VCaP (cell line): ENCODE data around the gene RAD51D.
"Not testable (repeated sequence)": the region's sequence is repeated elsewhere in the genome, so short reads cannot be mapped to it uniquely, and the experiment has no call there.

Experiments
- H3K27ac ChIP-seq: fragments of 450-650 bp; 2 replicates; pipeline ENCODE4 v1.5.1; 2017
- TF ChIP-seq, protein P1 (sequence below): fragments of 450-650 bp; conservative IDR thresholded peaks from 2 replicates; pipeline ENCODE4 v1.5.1; 2017; ENCODE audit warnings: mild to moderate bottlenecking, moderate library complexity

Gene RAD51D

DNA sequence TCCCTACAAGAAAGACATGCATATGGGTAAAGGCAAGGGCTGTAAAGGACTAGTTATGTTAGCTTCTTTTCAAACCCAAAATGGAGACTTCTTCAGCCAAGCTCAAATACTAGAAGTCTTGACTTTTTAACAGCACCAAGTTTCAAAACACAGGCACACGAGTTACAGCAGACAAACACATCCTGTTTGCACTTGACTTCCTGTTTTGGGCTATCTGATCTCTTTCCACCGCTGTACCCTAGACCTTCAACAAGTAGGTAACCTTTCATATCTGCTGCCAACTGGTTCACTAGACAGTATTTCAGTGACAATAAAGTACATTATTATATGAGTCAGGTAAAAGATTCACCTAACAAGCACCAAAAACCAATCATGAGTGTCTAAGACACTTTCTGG is 68.5 kb downstream of the RAD51D start:
- TF ChIP-seq, protein P1, sequence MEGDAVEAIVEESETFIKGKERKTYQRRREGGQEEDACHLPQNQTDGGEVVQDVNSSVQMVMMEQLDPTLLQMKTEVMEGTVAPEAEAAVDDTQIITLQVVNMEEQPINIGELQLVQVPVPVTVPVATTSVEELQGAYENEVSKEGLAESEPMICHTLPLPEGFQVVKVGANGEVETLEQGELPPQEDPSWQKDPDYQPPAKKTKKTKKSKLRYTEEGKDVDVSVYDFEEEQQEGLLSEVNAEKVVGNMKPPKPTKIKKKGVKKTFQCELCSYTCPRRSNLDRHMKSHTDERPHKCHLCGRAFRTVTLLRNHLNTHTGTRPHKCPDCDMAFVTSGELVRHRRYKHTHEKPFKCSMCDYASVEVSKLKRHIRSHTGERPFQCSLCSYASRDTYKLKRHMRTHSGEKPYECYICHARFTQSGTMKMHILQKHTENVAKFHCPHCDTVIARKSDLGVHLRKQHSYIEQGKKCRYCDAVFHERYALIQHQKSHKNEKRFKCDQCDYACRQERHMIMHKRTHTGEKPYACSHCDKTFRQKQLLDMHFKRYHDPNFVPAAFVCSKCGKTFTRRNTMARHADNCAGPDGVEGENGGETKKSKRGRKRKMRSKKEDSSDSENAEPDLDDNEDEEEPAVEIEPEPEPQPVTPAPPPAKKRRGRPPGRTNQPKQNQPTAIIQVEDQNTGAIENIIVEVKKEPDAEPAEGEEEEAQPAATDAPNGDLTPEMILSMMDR, result no peak
- peak overlapping the region; percentile 91 for H3K27ac ChIP-seq

DNA sequence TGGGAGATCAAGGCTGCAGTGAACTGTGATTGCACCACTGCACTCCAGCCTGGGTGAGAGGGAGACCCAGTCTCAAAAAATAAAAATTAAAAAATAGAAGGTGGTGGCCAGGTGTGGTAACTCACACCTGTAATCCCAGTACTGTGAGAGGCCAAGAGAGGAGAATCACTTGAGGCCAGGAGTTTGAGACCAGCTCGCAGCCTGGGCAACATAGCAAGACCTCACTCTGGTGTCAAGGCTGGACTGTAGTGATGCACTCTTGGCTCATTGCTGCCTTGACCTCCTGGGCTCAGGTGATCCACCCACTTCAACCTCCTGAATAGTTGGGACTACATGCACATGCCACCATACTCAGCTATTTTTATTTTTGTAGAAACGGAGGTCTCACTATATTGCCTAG is 69.5 kb downstream of the RAD51D start:
- TF ChIP-seq, protein P1, result no peak
- peak overlapping the region; percentile 91 for H3K27ac ChIP-seq

DNA sequence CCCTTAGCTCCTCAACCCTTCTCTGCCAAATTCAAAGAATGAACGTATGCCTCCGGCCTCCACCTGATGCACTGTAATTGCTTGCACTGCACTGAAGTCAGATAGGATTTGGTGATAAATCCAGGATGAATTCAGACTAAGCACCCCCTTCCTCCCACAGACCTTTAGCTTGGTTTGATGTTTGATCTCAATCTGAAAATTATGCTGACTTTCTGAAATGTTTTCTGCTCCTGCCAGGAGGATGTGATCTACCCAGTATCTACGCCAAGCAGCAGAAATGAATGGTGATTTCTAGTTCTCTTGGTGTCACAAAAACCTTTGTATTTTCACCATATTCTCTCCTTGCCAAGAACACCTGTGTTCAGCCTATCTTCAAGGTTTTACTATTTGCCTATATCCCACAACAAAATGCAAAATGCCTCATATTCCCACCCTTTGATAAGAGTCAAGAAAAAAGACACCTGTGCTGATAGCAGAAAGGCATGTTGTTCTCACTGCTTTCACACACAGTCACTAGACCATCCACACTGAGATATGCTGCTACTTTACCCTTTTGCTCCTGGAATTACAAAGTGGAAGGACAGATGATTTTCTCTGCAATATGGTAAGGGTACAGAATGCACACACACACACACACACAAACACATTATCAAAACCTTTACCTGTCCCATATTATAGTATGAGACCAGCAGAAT is 70.8 kb downstream of the RAD51D start:
- H3K27ac ChIP-seq, result no peak overlapping the region

DNA sequence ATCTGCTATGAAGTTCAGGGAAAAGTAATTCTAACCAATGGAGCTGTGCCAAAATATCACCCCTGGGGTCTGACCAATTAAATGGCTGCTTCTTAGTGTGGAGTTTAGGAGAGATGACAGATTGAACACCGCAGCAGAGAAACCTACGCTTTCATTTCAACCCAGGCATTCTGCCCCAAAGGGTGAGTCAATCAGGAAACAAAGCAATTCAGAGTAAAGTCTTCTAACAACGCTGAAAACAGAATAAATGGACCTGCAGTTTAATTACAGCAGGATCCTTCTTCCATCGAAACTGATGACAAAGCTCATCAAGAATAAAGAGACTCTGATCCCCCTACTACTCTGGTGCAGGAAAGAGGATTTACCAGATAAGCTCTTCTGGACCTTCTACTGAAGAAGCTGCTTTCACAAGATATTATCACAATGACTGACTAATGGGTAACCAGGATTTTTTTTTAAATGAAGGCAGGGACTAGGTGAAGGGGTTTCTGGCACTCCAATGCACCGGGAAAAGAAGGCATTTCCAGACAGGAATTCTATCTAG is 72.8 kb downstream of the RAD51D start:
- H3K27ac ChIP-seq, result no peak overlapping the region
- TF ChIP-seq, protein P1, result no peak

More for the DNA sequence above, 70.8 kb downstream of the RAD51D start:
- TF ChIP-seq, protein P1, result no peak

DNA sequence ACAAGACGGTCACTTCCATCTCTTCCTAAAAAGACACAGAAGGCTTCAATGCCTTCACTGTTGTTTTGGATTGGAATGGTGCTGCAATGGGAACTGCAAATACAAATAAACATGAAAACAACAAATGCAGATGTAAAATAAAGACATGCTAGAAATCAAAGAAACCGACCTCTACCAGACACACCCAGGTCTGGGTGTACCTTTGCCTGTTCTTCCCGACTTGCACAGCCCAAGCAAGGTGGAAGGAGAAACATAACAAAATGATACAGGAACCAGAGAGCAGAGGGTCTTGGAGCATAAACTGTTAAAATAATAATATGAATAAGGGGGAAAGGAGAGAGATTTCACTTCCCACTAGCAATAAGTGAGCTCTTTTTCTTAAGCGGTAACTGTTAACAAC is 73.4 kb downstream of the RAD51D start:
- TF ChIP-seq, protein P1, result no peak
- H3K27ac ChIP-seq, result no peak overlapping the region

DNA sequence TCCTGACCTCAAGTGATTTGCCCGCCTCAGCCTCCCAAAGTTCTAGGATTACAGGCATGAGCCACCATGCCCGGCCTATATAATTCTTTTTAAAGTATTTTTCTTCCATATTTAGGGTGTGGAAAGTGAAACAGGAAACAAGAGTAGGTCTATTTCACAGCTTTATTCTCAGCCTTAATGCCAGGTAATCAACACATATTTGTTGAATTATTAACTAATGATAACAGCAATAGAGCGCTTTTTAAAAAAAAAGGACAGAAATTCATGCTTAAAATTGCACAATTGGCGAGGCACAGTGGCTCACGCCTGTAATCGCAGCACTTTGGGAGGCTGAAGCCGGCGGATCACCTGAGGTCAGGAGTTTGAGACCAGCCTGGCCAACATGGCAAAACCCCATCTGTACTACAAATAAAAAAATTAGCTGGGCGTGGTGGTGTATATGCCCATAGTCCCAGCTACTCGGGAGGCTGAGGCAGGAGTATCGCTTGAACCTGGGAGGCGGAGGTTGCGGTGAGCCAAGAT is 74.1 kb downstream of the RAD51D start:
- H3K27ac ChIP-seq, result not testable (repeated sequence)

DNA sequence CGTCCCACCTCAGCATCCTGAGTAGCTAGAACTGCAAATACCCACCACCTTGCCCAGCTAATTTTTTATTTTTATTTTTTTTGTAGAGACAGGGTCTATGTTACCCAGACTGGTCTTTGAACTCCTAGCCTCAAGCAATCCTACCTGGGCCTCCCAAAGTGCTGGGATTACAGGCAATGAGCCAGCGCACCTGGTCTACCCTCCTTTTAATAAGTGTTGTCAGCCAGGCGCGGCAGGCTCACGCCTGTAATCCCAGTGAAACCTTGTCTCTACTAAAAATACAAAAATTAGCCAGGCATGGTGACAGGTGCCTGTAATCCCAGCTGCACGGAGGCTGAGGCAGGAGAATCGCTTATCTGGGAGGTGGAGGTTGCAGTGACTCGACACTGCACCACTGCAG is 75.5 kb downstream of the RAD51D start:
- H3K27ac ChIP-seq, result no peak overlapping the region
- TF ChIP-seq, protein P1, result no peak
